ENCODE measurements around the gene UCK2. TPM values are rescaled to one million over a fixed set of nuclear protein-coding genes. Genes with fewer than 3 reads are reported as not detected.

Gene UCK2
- total RNA-seq, 2 experiments from 2014 or later = 15.0 to 15.3 TPM

- no peak overlapping the region for H3K4me3 Mint-ChIP-seq
- ATAC-seq (ENCODE audit: low read depth) (peak; percentile 38), DNase-seq (no peak)
- no peaks in the 10 kb centered on the region for H3K9me3 Mint-ChIP-seq
- peak overlapping the region; percentile 39 for H3K27ac Mint-ChIP-seq
- peaks cover 3% of the 10 kb centered on the region for H3K36me3 Mint-ChIP-seq
- peaks cover 43% of the 10 kb centered on the region for H3K4me1 Mint-ChIP-seq
- no peaks in the 10 kb centered on the region for H3K27me3 Mint-ChIP-seq
- POLR2A ChIA-PET = no interaction called here
These were observed 26.9 kb downstream of the UCK2 start for GRCh38 chr1:165854101-165854845.

- H3K27ac Mint-ChIP-seq = no peak overlapping the region
- ATAC-seq (ENCODE audit: low read depth) (no peak), DNase-seq (no peak)
- no peak overlapping the region for H3K4me3 Mint-ChIP-seq
- POLR2A ChIA-PET = no interaction called here
- H3K9me3 Mint-ChIP-seq = no peaks in the 10 kb centered on the region
- peaks cover 5% of the 10 kb centered on the region for H3K36me3 Mint-ChIP-seq
- peaks cover 45% of the 10 kb centered on the region for H3K4me1 Mint-ChIP-seq
- no peaks in the 10 kb centered on the region for H3K27me3 Mint-ChIP-seq
These were observed 27.8 kb downstream of the UCK2 start for GRCh38 chr1:165855010-165855838.

GRCh38 chr1:165856021-165856420, 28.6 kb downstream of the UCK2 start:
- peaks cover 6% of the 10 kb centered on the region for H3K36me3 Mint-ChIP-seq
- POLR2A ChIA-PET = no interaction called here
- no peak overlapping the region for H3K4me3 Mint-ChIP-seq
- H3K27ac Mint-ChIP-seq = no peak overlapping the region
- H3K4me1 Mint-ChIP-seq = peaks cover 43% of the 10 kb centered on the region
- no peaks in the 10 kb centered on the region for H3K27me3 Mint-ChIP-seq
- H3K9me3 Mint-ChIP-seq = no peaks in the 10 kb centered on the region
- no peak for ATAC-seq (ENCODE audit: low read depth)
- DNase-seq = no peak

GRCh38 chr1:165856606-165857005, 29.2 kb downstream of the UCK2 start:
- DNase-seq = no peak
- POLR2A ChIA-PET = no interaction called here
- no peak overlapping the region for H3K27ac Mint-ChIP-seq
- H3K4me1 Mint-ChIP-seq = peaks cover 37% of the 10 kb centered on the region
- no peaks in the 10 kb centered on the region for H3K9me3 Mint-ChIP-seq
- no peaks in the 10 kb centered on the region for H3K27me3 Mint-ChIP-seq
- H3K4me3 Mint-ChIP-seq = no peak overlapping the region
- no peak for ATAC-seq (ENCODE audit: low read depth)
- peaks cover 6% of the 10 kb centered on the region for H3K36me3 Mint-ChIP-seq

DNA sequence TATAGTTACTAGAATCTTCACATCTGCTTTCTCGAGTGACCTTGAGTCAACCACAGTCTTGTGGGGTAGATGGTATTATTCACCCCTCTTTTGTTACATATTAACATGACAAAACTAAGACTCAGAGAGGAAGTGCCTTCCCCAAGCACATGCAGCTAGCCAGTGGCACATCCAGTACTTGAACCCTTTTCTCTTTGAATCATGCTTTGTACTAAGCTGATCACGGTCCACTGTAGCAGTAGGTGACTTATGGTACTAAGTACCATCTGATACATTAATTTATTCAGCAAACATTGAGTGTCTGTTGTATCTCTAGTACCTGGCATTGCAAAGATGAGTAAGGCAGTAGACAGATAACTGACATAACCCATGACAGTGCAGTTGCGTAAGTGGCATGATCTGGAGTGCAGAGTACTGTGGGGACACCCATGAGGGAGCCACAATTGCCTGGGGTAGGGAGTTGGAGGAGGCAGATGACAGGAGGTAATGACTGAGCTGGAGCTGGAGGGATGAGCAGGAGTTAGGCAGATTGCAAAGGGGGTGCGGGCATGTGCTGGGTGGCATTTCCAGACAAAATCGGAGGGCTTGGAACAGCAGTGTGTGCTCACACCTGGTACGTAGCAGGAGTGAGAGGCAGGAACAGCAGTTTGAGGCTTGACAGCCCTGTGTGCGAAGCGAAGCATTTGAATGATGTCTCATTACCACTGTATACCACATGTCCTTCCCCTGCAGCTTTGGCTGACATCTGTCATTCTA, 29.8 kb downstream of the UCK2 start:
- no peak overlapping the region for H3K4me3 Mint-ChIP-seq
- no peak overlapping the region for H3K27ac Mint-ChIP-seq
- H3K9me3 Mint-ChIP-seq = no peaks in the 10 kb centered on the region
- ATAC-seq (ENCODE audit: low read depth) (no peak), DNase-seq (no peak)
- no peaks in the 10 kb centered on the region for H3K27me3 Mint-ChIP-seq
- peaks cover 6% of the 10 kb centered on the region for H3K36me3 Mint-ChIP-seq
- H3K4me1 Mint-ChIP-seq = peaks cover 34% of the 10 kb centered on the region
- POLR2A ChIA-PET = no interaction called here

DNA sequence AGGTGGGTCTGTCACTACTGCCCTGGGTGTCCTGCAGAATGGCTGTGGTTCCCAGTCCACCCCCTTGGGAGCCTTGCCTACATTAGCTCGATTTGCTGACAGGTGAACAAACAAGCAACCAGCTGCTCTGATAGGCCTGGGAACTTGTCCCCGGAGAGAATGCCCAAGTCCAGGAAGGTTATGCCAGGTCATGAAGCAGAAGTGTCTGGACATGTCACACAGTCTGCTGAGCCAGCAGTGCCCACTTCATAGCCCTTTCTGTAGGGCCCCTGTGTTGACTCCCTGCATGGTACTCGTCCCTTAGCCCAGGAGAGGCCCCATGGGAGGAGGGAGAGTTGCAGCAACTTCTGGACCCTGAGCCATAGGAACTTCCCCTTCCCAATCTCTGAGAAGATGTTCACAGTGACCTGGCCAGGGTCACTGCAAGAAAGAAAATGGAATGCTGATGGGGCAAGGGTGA, 31.0 kb downstream of the UCK2 start:
- Mint-ChIP-seq H3K9me3 (no peaks in the 10 kb centered on the region), H3K36me3 (peaks cover 4% of the 10 kb centered on the region), H3K27ac (no peak overlapping the region), H3K27me3 (no peaks in the 10 kb centered on the region), H3K4me3 (no peak overlapping the region), H3K4me1 (peaks cover 28% of the 10 kb centered on the region)
- POLR2A ChIA-PET = no interaction called here
- no peak for DNase-seq
- no peak for ATAC-seq (ENCODE audit: low read depth)

- H3K4me1 Mint-ChIP-seq = peaks cover 20% of the 10 kb centered on the region
- POLR2A ChIA-PET = no interaction called here
These were observed 31.8 kb downstream of the UCK2 start for GRCh38 chr1:165858967-165859845.

GRCh38 chr1:165860065-165860464, 32.7 kb downstream of the UCK2 start:
- no peaks in the 10 kb centered on the region for H3K9me3 Mint-ChIP-seq
- no peak overlapping the region for H3K4me3 Mint-ChIP-seq
- POLR2A ChIA-PET = no interaction called here
- DNase-seq = no peak
- H3K36me3 Mint-ChIP-seq = peaks cover 4% of the 10 kb centered on the region
- no peak for ATAC-seq (ENCODE audit: low read depth)
- no peak overlapping the region for H3K27ac Mint-ChIP-seq
- H3K27me3 Mint-ChIP-seq = no peaks in the 10 kb centered on the region
- peaks cover 13% of the 10 kb centered on the region for H3K4me1 Mint-ChIP-seq

More at GRCh38 chr1:165858967-165859845, 31.8 kb downstream of the UCK2 start:
- H3K4me3 Mint-ChIP-seq = no peak overlapping the region
- H3K9me3 Mint-ChIP-seq = no peaks in the 10 kb centered on the region
- DNase-seq (no peak), ATAC-seq (ENCODE audit: low read depth) (no peak)
- no peaks in the 10 kb centered on the region for H3K27me3 Mint-ChIP-seq
- no peak overlapping the region for H3K27ac Mint-ChIP-seq
- H3K36me3 Mint-ChIP-seq = peaks cover 4% of the 10 kb centered on the region

DNA sequence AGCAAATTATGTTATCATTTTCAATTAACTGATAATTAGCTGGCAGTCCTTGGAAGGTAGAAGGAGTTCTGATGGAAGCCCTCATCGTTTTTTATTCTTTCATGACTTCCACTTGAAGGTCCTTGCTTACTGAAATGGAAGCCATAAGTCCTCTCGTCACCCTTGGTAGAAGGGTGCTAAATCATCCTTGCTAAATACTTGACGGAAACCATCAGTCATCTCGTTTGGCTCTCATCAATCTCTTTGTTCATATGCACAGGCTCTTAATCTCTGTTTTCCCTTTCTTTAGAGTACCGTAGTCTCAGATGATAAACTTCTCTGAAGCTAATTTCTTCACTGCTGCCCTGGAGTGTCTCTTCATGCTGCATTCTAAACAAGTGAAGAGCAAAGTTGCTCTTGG, 34.5 kb downstream of the UCK2 start:
- peaks cover 9% of the 10 kb centered on the region for H3K36me3 Mint-ChIP-seq
- no peak for DNase-seq
- peaks cover 15% of the 10 kb centered on the region for H3K4me1 Mint-ChIP-seq
- H3K4me3 Mint-ChIP-seq = no peak overlapping the region
- no peaks in the 10 kb centered on the region for H3K27me3 Mint-ChIP-seq
- H3K9me3 Mint-ChIP-seq = no peaks in the 10 kb centered on the region
- no peak for ATAC-seq (ENCODE audit: low read depth)
- POLR2A ChIA-PET = no interaction called here
- peak overlapping the region; percentile 14 for H3K27ac Mint-ChIP-seq

DNA sequence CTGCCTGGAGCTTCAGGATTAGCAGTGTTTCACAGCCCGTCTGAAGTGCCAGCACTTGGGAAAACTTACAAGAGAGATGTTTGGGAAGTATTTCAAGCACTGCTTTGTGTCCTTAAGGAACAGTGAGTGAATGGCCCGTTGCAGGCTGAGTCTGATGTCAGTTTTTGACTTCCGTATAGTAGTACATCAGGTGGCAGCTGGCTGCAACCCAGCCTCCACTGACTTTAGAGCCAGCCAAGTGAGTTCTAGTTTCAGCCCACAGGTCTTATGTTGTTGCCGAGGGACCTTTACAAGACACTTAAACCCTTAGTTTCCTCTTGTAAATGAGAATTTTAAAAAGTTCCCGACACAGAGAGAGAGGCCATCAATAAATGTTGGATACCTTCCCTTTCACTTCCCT, 35.0 kb downstream of the UCK2 start:
- ATAC-seq (ENCODE audit: low read depth) (no peak), DNase-seq (no peak)
- H3K9me3 Mint-ChIP-seq = no peaks in the 10 kb centered on the region
- peaks cover 15% of the 10 kb centered on the region for H3K4me1 Mint-ChIP-seq
- H3K36me3 Mint-ChIP-seq = peaks cover 9% of the 10 kb centered on the region
- no peaks in the 10 kb centered on the region for H3K27me3 Mint-ChIP-seq
- peak overlapping the region; percentile 14 for H3K27ac Mint-ChIP-seq
- POLR2A ChIA-PET = no interaction called here
- H3K4me3 Mint-ChIP-seq = no peak overlapping the region

- DNase-seq = no peak
- POLR2A ChIA-PET = no interaction called here
- no peaks in the 10 kb centered on the region for H3K9me3 Mint-ChIP-seq
- no peak overlapping the region for H3K4me3 Mint-ChIP-seq
- ATAC-seq (ENCODE audit: low read depth) = no peak
- peaks cover 17% of the 10 kb centered on the region for H3K4me1 Mint-ChIP-seq
- no peaks in the 10 kb centered on the region for H3K27me3 Mint-ChIP-seq
- H3K27ac Mint-ChIP-seq = no peak overlapping the region
- peaks cover 11% of the 10 kb centered on the region for H3K36me3 Mint-ChIP-seq
These were observed 35.9 kb downstream of the UCK2 start for GRCh38 chr1:165863346-165863745.

DNA sequence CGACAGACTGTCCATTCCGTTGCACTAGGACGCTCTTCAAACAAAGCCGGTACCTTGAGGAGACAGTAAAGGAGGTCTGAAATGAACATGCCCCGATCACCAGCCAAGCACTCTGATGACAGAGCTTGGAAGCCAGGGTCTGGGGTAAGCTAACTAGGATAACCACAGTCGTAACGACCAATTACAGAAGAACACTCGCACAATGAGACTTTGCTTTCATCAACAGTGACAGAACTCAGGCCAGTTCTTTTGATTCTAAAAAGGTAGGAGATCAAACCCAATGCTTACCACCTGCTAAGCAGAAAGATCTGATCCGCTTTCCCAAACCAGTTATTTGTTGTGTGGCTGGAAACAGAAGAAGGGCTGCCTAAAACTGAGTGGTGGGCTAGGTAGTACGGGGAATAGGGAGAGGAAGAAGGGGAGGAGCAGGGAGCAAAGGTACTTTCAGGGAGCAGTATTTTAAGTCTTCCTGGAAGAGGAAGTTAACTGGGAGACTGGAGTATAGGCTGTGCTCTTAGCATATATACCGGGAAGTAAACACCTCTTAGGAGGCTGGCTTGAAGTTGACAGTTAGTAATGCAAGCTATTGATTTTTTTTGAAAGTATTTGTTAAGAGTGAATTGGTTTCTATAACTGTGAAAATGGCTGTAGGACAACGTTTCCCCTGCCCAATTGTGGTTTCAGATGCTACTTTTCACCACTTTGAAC, 38.4 kb downstream of the UCK2 start:
- POLR2A ChIA-PET = interaction anchor here (0.6 kb wide), 1 partner anchor 20 kb away, joined by 3 read pairs; no protein-coding TSS in a partner anchor
- H3K27ac Mint-ChIP-seq = no peak overlapping the region
- peaks cover 14% of the 10 kb centered on the region for H3K4me1 Mint-ChIP-seq

More for the DNA sequence above, 38.4 kb downstream of the UCK2 start:
- peaks cover 7% of the 10 kb centered on the region for H3K36me3 Mint-ChIP-seq
- no peaks in the 10 kb centered on the region for H3K9me3 Mint-ChIP-seq
- no peak overlapping the region for H3K4me3 Mint-ChIP-seq
- no peaks in the 10 kb centered on the region for H3K27me3 Mint-ChIP-seq
- ATAC-seq (ENCODE audit: low read depth) (no peak), DNase-seq (no peak)

Measured in activated naive CD8-positive, alpha-beta T cell treated with anti-CD3 and anti-CD28 coated beads, Interleukin-2, amount 10 ng/mL, durations not matched to agents 7 days and 5 days (primary cell).